Activated CD8-positive, alpha-beta memory T cell treated with anti-CD3 and anti-CD28 coated beads, Interleukin-2, amount 50 U/mL, for 4 hours (primary cell): ENCODE results near the gene ZCCHC7.
"Not testable (repeated sequence)": the region's sequence is repeated elsewhere in the genome, so short reads cannot be mapped to it uniquely, and the experiment has no call there.

Experiments
- DNase-seq: peaks from one replicate; pipeline ENCODE4 v3.0.0-alpha.2; 2020

The ZCCHC7 gene

DNA sequence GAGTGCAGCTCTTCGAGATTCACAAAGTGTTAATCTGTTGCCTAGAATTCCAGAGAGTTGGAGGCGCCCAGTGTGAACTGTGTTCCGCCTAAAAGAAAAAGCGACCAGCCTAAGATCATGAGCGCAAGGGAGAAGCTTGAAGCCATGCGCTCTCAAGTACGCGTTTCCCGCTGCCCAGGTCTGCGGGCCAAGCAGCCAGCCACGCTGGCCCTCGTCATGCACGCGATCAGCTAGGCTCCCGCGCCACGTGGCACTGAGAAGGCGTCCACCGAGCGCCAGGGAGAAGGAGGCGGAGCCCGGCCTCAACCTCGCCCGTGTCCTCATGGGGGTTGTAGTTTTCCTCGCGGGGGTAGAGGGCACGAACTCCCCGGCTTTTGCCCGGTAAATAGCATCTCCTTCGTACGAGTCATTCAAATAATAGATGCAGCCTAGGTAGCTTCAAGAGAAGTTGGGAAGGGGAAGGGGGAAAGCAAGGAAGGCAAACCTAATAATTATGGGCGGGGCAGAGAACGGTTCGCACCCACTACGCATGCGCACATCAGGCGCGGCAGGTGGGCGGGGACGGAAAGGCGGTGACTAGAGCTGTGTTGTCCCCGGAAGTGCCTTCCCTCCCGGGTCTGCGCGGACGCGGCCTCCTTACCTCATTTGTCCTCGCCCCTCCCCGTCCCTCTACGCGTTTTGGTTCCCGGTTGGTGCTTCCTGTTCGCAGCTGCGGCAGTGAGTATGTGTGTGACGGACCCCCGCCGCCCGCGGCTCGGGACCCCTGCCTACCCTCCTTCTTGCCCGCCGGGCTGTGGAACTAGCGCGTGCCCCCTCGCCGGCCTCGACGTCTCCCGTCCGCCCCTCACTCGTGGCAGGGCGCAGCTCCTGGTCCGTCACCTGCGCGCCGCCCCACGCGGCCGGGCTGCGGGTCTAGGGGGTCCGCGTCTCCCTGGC is at the start of gene ZCCHC7:
Gene ZCCHC7, plus strand, starts transcription at position 668 of the 936 bp plus-strand sequence.
- DNase-seq = peak; percentile 98

DNA sequence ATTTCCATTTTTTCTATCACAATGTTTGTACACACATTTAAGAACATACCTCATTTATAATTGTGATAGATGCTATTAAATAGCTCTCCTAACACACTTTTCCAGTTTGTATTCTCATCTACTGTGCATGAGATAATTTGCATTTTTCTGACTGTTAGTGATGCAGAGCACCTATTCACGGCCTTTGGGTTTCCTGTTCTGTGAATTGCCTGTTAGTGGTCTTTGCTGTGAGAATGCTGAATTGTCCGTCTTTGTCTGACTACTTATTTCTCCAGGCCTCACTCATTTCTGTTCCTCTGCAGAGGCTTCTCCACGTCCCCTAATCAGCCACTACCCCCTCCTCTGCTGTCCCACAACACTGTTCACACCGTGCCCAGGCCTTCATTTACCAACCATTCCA is 45.6 kb upstream of the ZCCHC7 start:
- not testable (repeated sequence) for DNase-seq

DNA sequence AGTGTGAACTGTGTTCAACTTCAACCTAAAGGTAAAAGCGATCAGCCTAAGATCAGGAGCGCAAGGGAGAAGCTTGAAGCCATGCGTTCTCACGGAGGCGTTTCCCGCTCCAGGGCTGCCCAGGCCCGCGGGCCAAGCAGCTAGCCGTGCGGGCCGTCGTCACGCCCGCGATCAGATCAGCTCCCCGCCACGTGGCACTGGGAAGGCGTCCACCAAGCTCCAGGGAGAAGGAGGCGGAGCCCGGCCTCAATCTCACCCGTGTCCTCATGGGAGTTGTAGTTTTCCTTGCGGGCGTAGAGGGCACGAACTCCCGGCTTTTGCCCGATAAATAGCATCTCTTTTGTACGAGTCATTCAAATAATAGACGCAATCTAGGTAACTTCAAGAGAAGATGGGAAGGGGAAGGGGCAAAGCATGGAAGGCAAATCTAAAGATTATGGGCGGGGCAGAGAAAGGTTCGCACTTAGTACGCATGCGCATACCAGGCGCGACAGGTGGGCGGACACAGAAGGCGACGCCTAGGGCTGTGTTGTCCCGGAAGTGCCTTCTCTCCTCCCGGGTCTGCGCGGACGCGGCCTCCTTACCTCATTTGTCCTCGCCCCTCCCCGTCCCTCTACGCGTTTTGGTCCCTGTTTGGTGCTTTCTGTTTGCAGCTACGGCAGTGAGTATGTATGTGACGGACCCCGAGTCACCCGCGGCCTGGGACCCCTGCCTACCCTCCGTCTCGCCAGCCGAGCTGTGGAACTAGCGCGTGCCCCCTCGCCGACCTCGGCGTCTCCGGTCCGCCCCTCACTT is 40.8 kb upstream of the ZCCHC7 start:
- DNase-seq = peak; percentile 90

DNA sequence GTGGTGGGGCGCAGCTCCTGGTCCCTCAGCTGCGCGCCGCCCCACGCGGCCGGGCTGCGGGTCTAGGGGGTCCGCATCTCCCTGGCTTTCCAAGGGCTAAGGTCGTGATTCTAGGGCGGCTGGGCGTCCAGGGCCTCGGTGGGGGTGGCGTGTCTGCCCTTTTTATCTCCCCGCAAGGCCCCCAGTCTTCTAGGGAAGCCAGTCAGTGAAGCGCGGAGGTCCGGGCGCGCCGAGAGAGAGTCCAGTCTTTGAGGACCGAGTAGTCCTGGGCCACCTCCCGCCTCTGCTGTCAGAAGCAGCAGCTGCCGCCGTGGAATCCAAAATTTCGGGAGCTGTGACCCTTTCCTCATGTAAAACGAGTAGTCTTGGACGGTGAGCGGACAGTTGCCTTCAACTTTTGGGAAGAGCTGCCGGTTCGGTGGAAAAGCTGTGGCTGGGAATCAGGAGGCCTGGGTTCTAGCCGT is 40.2 kb upstream of the ZCCHC7 start:
- not testable (repeated sequence) for DNase-seq

DNA sequence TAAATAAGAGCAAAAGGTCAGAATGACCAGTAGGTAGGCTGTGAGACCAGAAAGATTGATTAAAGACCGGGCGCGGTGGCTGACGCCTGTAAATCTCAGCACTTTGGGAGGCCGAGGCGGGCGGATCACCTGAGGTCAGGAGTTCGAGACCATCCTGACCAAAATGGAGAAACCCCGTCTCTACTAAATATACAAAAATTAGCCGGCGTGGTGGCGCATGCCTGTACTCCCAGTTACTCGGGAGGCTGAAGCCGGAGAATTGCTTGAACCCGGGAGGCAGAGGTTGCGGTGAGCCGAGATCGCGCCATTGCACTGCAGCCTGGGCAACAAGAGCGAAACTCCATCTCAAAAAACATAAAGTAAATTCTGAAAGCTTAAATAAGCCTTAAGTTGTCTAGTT is 38.9 kb upstream of the ZCCHC7 start:
- DNase-seq = not testable (repeated sequence)

DNA sequence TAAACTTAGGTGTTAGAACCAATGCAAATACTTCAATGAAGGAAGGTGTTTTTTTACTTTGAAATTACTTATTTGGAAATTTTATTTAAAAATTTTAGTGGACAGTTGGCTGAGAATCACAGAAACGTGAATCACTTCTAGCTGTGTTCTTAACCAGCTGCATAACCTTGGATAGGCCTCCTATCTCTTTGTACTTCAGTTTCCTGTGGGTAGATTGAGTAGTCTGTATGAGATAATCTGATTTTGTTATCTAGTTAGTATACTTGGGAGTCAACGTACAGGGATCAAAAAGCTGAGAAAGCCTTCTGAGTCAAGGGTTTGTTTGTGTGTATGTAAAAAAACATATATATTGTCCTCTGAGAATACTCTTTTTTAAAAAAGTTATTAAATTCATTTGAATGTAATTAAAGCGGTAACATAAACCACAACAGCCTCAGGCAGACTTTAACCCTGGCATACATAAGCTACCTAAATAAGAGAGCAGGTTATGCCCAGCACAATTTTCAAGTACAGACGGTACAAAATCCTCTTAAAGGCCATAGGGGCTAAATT is 38.1 kb upstream of the ZCCHC7 start:
- DNase-seq = no peak

DNA sequence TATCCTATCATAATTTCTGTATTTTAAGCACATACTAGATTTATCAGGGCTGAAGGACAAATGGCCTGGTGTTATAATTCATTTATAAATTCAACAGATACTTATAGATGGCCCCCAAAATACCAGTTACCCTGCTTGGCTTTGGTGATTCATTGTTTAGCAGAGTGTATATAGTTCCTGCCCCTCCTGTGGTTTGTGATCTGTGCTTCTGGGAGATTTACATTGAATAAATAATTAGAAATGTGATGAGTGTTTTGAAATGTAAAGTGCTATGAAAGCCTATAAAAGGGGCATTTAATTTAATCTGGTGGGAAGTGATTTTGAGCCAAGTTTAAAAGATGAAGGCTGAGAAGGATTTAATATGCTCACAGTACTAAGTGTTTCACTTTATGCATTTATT is 36.7 kb upstream of the ZCCHC7 start:
- DNase-seq = no peak

DNA sequence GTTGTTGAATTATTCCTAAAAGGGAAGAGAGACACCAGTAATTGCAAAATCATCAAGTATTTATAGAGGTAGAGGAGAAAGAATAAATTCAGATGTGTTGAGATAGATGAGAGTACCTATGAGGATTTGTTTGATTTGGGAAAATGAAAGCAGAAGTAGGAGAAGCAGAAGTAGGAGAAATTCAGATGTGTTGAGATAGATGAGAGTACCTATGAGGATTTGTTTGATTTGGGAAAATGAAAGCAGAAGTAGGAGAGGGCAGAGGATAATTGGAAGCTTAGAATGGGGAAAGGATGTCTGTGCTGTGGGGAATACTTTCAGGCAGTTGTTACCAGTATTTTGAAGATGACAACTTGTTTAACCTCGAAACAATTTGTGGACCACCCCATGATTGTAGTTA is 35.1 kb upstream of the ZCCHC7 start:
- DNase-seq = no peak

DNA sequence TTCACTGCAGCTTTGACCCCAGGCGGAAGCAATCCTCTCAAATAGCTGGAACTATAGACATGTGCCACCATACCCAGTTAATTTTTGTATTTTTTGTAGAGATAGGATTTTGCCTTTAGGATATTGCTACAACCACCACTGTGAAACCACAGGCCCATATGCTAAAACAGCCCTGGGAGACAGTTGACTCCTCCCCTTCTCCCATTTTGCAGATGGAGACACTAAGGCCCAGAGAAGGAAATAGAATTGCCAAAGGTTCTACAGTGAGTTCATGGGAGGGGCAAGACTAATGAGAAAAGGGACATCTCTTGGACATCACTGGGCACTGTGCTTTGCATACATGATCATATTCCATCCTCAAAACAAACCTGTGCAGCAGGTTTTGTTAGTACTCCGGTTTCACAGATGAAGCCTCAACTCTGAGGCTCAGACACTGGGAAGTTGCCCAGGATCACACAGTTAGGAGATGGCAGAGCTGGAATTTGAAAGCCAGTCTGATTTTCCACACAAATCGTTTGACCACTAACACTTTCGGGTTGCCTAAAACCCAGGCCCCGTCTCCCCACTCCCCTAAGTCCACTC is 27.6 kb upstream of the ZCCHC7 start:
- DNase-seq = not testable (repeated sequence)

DNA sequence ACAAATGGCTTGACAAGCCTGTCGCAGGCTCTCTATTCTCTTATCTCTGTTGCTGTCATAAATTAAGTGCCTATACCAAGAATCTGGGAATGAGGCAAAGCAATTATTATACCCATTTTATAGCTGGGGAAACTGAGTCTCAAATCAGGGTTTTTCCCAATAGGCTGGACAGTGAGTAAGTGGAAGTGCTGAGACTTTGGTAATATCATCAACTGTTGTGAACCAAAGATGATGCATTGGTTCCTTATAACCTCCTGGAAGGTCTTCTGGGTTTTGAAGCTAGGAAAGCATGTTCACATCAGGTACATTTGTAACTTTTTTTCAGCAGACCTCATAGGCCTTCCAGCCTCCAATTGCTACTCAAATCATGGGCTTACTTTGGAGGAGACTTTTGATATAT is 25.6 kb upstream of the ZCCHC7 start:
- no peak for DNase-seq

DNA sequence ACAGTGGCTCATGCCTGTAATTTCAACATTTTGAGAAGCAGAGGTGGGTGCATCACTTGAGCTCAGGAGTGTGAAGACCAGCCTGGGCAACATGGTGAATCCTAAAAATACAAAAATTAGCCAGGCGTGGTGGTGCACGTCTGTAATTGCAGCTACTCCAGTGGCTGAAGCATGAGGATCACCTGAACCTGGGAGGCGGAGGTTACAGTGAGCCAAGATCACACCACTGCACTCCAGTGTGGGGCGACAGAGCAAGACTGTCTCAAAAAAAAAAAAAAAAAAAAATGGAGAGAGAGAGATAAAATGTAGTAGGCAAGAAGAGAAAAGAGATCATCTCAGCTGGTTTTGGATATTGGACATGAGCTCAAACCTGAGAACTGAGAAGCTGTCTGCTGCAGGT is 23.7 kb upstream of the ZCCHC7 start:
- DNase-seq = no peak

DNA sequence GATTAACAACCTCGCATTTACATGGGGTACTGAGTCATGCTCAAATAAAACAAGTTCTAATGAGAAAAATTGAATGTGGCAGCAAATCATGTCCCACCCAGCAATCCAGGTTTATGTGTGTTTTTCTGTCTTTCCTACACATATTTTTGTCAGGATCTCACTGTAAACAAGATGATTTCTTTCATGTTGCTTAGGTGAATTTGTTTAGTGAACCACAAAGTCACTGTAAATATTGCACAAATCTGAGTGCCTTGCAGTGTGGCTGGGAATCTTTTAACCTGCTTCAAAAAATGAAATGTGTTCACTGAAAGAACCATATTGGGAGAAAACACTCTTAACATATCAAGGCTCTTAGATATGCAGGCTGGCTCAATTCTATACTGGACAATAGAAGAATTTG is 23.1 kb upstream of the ZCCHC7 start:
- DNase-seq = no peak

DNA sequence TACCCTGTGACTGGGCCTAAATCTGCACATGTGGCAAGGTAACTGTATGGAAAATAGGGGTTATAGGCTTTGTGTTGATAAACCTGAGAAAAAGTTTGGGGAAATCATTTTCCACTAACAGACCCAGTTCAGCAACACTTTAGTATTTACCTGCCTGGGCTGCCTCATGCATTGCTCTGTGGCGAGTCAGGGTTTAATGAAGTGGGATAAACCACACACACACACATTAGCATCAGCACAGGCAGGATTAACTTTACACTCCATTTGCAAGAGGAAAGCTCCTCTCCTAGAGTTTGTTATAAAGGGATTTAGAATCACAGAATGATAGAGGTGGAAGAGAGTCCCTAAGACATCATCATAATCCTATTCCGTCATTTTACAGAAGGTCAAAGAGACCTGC is 20.0 kb upstream of the ZCCHC7 start:
- no peak for DNase-seq

DNA sequence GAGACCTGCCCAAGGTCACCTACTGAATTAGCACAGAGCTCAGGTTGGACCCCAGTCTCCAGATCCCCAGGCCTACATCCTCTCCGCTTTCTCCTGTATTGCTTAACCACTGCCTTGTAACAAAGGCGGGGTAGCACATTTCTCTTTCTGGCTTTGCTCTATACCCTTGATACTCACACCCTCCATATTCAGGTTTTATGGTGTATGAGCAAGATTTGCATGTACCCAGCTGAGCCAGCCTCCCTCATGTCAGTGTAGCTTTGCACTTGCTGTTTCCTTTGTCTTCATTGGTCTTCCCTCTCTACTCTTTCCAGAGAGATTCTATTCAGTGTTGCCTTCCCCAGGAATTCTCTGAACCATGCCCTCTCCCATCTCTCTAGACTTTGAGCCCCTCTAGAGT is 19.6 kb upstream of the ZCCHC7 start:
- no peak for DNase-seq

DNA sequence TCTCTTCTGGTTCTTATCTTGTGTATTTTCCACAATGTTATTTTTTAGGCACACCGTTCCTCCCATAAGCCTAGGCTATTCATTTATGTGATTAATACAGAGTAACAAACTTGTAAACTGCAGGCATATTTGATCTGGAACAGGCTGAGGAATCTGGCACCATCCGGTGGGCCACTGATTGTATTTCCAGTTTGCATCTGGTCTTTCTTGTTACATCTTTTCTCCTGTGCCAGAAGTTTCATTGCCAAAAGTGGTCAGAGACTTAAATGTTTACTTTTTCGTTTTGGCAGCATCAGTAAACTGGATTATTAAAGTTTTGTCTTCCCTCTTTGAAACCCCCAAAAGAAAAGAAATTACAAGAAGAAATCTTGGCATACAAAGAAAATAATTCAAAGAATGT is 17.9 kb upstream of the ZCCHC7 start:
- no peak for DNase-seq

DNA sequence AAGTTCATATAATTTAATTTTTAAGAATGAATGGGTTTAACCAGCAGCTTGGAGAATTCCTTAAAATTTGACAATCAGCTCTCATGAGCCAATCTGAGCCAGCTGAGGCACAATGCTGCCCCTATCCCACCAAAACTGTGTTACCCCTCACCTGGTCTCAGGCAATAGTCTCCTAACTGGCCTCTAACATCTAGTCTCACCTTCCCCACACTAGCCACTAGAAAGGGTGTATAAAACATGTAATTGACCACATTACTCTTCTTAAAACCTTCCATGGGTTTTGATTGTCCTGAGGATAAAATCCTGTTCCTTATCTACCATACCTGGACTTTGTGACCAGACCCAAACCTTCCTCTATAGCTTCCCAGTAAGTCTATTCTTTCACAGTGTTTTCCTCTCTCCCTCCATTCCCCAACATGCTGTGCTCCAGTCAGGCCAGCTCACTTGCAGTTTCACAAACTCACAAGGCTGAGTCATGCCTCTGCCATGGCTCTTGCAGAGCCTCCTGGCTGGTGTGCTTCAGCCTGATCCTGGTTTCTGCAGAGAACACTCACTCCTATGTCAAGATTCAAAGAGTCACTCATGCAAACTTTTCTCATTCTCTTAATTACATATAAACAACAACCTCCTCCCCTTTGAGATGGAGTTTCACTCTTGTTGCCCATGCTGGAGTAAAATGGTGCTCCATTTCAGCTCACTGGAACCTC is 16.0 kb upstream of the ZCCHC7 start:
- no peak for DNase-seq

DNA sequence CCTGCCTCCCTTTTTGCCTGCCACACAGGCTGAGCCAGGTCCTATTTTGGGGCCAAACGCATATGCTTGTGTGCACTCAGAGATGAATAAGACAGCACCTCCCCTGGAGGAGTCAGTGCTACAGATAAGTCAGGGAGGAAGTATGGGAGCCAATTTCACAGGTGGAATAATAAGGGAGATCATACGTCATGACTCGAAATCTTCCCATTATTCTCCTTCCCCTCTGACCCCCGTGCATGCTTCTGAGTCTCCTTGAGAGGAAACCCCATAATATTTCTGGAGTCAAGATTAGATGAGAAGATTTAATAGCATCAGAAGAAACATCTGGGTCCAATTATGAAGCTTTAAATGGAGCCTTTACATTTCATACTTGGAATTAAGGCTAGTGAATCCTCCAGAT is 15.1 kb upstream of the ZCCHC7 start:
- DNase-seq = no peak

DNA sequence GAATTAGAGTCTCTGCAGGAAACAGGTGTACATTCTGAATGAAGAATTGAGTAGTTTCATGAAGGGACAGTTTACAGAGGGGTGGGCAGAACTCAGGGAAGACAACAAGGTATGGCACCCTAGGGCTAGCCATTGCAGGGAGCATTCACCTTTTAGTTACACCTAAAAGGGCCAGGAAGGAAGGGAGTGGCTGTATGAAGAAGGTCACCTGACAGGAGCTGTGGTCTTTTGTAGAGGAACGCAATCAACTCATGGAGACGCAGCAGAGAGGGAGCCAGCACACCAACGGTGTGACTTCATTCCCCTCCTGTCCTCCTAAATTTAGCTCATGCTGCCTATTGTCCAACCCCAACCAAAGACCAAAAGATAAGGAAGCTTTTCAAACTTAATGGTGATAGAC is 12.7 kb upstream of the ZCCHC7 start:
- DNase-seq = no peak

DNA sequence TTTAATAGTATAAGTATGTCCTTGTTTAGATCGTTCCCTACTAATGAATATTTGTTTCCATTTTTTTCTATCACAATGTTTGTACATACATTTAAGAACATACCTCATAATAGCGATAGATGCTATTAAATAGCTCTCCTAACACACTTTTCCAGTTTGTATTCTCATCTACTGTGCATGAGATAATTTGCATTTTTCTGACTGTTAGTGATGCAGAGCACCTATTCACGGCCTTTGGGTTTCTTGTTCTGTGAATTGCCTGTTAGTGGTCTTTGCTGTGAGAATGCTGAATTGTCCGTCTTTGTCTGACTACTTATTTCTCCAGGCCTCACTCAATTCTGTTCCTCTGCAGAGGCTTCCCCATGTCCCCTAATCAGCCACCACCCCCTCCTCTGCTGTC is 5.9 kb upstream of the ZCCHC7 start:
- DNase-seq = not testable (repeated sequence)

DNA sequence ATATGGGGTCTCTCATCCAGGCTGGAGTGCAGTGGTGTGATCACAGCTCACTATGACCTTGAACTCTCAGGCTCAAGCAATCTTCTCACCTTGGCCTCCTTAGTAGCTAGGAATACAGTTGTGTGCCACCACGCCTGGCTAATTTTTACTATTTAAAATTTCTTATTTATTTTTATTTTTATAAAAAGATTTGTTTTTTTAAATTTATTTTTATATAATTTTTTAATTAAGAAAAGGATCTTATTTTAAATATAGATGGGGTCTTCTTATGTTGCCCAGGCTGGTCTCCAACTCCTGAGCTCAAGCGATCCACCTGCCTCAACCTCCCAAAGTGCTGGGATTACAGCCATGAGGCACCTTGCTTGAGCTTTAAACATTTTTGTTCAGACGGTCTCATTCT is 2.4 kb upstream of the ZCCHC7 start:
- no peak for DNase-seq

DNA sequence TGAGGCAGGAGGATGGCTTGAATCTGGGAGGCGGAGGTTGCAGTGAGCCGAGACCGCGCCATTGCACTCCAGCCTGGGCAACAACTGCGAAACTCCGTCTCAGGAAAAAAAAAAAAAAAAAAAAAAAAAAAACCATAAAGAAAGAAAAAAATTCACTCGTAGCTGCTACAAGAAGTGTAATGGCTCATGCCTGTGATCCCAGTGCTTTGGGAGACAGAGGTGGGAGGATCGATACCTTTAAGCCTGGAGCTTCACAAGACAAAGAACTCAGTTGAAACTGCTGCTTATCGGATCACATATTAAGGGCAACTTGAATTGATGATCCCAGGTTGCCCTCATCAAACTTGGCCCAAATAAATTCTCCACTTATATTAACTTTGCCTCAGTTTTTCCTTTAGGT is 1.0 kb upstream of the ZCCHC7 start:
- DNase-seq = no peak

DNA sequence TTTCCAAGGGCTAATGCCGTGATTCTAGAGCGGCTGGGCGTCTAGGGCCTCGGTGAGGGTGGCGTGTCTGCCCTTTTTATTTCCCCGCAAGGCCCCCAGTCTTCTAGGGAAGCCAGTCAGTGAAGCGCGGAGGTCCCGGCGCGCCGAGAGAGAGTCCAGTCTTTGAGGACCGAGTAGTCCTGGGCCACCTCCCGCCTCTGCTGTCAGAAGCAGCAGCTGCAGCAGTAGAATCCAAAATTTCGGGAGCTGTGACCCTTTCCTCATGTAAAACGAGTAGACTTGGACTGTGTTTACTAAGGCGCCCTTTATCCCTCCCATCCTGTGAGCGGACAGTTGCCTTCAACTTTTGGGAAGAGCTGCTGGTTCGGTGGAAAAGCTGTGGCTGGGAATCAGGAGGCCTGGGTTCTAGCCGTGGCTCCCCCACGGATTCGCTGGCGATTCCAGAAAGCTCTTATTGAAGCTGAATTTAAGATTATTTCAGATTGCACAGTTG is 515 bp downstream of the ZCCHC7 start:
- DNase-seq = not testable (repeated sequence)
